HG03196 (cell line): ENCODE results near the gene TXN2.
"Not testable (repeated sequence)": the region's sequence is repeated elsewhere in the genome, so short reads cannot be mapped to it uniquely, and the experiment has no call there.

Experiments
- ATAC-seq: cut with Tn5 transposase; IDR thresholded peaks from one replicate; pipeline ENCODE4 v1.9.1; 2021; ENCODE audit not compliant: unreplicated experiment

TXN2 gene

GRCh38 chr22:36481393-36482168 lies at the start of gene TXN2:
TXN2 (minus strand) TSS chr22:36481640; CDS start chr22:36480837, 803 bp downstream.
- peak; percentile 86 for ATAC-seq

GRCh38 chr22:36528795-36529751 lies 47.6 kb upstream of the TXN2 start, which contains the start of gene EIF3D:
EIF3D (minus strand) TSS chr22:36529166; CDS start chr22:36526121, 3,045 bp downstream.
- peak; percentile 96 for ATAC-seq

- no peak for ATAC-seq
Observed at GRCh38 chr22:36528341-36528740, 46.9 kb upstream of the TXN2 start.

- no peak for ATAC-seq
Observed at GRCh38 chr22:36522662-36523061, 41.2 kb upstream of the TXN2 start.

- no peak for ATAC-seq
Observed at GRCh38 chr22:36520423-36520822, 39.0 kb upstream of the TXN2 start.

- ATAC-seq, result not testable (repeated sequence)
Observed at GRCh38 chr22:36519906-36520305, 38.5 kb upstream of the TXN2 start.

- ATAC-seq, result no peak
Observed at GRCh38 chr22:36514766-36515165, 33.3 kb upstream of the TXN2 start.

GRCh38 chr22:36512991-36513390 lies 31.6 kb upstream of the TXN2 start:
- ATAC-seq, result no peak

GRCh38 chr22:36512333-36512732 lies 30.9 kb upstream of the TXN2 start:
- ATAC-seq, result no peak

- ATAC-seq, result no peak
Observed at GRCh38 chr22:36510966-36511881, 29.8 kb upstream of the TXN2 start.

- no peak for ATAC-seq
Observed at GRCh38 chr22:36510384-36510783, 28.9 kb upstream of the TXN2 start.

- ATAC-seq, result no peak
Observed at GRCh38 chr22:36507518-36508010, 26.1 kb upstream of the TXN2 start.

GRCh38 chr22:36506637-36507517 lies 25.4 kb upstream of the TXN2 start, which contains the start of gene FOXRED2:
FOXRED2 (minus strand) TSS chr22:36507040; CDS start chr22:36506422, 618 bp downstream.
- no peak for ATAC-seq

- ATAC-seq, result no peak
Observed at GRCh38 chr22:36505998-36506635, 24.7 kb upstream of the TXN2 start.

- no peak for ATAC-seq
Observed at GRCh38 chr22:36497910-36498665, 16.6 kb upstream of the TXN2 start.

GRCh38 chr22:36493690-36494110 lies 12.3 kb upstream of the TXN2 start:
- peak; percentile 33 for ATAC-seq

GRCh38 chr22:36492109-36492508 lies 10.7 kb upstream of the TXN2 start:
- no peak for ATAC-seq

GRCh38 chr22:36491155-36491554 lies 9.7 kb upstream of the TXN2 start:
- no peak for ATAC-seq
